HG03135 (cell line): ENCODE data around the gene DBX2.
"Not testable (repeated sequence)": the region's sequence is repeated elsewhere in the genome, so short reads cannot be mapped to it uniquely, and the experiment has no call there.

ENCODE experiments used
- ATAC-seq: cut with Tn5 transposase; IDR thresholded peaks from one replicate; pipeline ENCODE4 v1.9.1; 2021; ENCODE audit warnings: mild to moderate bottlenecking, moderate library complexity; ENCODE audit not compliant: unreplicated experiment

The DBX2 gene

DNA sequence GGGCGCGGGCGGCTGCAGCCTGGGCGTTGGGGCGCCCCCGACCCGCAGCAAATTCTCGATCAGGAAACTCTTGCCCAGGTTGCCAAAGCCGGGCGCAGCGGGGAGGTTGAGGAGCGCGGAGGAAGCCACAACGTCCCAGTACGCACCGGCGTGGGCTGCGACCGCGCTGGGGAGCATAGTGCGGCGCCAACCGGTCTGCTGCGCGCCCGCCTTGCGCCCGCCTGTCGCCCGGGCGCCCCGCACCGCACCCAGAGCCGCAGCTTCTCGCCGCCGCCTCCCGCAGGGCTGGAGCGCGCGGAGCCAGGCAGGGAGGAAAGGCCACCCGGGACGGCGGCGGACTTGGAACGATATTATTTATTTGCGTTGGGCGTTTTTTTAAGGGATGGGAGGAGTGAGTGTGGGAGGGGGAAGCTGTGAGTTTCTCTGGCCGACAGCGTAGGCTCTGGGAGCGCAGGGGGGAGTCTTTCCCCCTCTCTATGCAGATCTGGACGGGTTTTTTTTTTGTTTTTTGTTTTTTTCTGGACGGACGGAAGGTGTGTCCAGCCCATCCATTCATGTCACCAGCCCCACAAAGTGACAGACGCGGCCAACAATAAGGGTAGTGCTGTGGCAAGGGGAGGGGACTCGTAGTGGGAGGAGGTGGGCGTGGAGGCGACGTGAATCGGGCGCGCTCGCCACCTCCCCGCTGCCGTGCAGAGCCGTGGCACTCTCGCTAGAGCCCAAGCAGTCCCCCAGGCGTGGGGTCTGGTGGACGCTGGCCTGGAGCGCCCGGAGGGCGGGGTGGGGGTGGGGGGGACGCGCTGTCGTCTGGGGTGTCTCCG lies at the start of gene DBX2:
DBX2 (minus strand) TSS at position 349 of the 821 bp plus-strand sequence; CDS start at position 177, 172 bp downstream.
- no peak for ATAC-seq

DNA sequence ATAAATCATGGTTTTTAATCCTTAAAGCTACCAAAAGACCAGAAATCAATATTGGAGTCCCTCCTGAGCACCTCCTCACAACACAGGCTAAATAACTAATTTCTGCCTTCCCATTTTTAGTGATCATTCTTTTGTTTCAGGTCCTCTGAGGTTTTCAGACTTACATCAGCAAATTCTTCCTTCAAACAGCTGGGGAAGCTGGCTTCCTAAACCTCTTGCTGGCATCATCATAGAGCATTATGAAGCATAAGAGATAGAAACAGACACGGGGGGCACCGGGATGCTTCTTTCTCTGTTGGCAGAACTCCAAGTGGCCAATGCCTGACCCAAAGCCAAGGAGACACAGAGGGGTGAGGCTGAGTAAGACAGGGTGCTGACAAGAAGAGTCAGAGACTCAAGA lies 47.9 kb upstream of the DBX2 start:
- no peak for ATAC-seq

DNA sequence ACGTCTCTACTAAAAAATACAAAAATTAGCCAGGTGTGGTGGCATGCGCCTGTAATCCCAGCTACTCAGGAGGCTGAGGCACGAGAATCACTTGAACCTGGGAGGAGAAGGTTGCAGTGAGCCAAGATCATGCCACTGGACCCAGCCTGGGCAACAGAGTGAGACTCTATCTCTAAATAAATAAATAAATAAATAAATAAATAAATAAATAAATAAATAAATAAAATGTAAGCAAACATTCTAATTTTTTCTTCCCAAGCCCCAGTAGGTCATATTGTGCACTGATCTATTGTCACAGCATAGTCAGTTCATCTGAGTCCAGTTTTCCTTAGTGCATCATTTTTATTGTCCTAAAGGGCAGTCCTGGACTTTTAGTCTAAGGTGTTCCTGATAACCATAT lies 44.5 kb upstream of the DBX2 start:
- ATAC-seq, result not testable (repeated sequence)

DNA sequence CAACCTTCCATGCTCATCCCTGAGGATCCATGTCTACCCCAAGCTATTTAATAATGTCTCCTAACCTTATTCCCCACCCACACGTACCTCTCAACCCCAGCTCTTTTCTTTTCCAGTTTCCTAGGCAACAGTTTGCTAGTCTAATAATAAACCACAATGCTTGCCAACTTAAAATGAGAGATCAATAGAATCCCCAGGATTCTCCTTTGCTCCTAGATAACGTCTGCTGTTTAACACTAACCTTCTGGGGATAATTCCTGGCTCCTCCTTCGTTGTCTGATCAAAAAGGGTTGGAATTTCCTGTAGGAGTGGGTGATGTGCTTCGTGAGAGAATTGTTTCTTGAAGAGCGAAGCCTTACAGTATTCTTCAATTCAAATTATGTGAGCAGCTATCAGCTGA lies 42.2 kb upstream of the DBX2 start:
- ATAC-seq, result no peak

DNA sequence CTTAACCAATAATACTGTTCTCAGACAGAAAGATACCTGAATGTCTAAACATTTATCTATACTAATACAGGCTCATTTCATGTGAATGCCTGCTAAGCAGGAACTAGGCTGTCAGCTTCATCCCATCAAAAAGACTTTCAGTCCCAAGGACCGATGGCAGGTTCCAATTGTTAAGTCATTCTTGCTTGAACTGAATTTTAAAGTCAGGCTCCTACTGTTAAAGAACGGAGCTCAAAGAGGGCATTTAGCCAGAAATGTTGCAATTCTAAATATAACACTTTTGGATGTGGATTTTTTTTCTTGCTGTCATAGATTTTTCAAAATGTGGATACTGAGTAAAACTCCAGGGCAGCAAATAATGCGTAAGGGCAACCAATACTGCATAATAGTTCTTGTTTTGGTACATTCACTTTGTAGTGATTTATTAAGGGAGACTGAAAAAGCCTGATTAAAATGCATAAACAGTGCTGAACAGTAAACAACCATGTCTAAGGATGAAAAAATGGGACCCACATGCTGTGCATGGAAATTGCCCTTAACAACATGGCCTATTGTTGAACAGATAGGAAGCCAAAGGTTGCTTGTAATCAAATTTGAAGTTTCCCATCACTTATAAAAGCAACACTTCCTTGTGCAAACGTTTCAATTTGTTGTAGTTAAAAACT lies 38.6 kb upstream of the DBX2 start:
- ATAC-seq, result no peak

DNA sequence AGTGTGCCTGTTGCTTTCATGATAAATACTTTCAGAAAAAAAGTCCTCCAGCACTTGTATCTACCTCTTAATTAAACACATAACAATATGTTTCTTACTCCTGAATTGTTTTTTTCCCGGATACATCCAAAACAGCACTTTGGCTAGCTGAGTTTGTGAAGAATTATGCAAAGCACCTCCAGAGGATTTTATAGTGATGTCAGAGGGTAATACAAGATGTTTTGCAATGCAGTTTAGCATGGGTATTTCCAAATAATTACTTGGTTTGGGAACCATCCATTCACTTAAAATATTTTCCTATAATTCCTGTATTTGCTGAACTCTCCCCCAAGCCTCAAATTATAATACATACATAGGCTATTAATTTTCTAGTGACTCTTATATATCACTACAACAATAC lies 37.7 kb upstream of the DBX2 start:
- no peak for ATAC-seq

DNA sequence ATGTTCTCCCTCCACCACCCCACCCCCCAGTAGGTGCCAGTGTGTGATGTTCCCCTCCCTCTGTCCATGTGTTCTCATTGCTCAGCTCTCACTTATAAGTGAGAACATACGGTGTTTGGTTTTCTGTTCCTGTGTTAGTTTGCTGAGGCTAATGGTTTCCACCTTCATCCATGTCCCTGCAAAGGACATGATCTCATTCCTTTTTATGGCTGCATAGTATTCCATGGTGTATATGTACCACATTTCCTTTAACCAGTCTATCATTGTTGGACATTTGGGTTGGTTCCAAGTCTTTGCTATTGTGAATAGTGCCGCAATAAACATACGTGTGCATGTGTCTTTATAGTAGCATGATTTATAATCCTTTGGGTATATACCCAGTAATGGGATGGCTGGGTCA lies 33.3 kb upstream of the DBX2 start:
- ATAC-seq, result not testable (repeated sequence)

DNA sequence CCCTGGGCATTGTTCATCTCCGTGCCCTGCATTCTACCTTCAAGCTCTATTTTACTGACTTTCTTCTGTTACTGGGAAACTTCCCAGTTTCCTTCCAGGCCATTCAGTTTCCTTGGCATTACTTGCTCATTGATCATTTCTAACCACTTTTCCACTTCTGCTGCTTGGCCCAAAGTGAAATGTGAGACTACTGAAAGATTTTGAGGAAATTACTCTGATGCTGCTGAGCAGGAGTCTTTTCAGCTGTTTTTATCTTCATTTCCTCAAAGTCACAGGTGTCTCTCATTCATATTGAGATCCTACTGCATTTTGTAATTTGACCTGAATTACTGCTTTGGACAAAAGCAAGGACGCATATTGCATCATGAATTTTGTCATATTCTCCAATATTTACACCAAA lies 26.4 kb upstream of the DBX2 start:
- ATAC-seq, result no peak

DNA sequence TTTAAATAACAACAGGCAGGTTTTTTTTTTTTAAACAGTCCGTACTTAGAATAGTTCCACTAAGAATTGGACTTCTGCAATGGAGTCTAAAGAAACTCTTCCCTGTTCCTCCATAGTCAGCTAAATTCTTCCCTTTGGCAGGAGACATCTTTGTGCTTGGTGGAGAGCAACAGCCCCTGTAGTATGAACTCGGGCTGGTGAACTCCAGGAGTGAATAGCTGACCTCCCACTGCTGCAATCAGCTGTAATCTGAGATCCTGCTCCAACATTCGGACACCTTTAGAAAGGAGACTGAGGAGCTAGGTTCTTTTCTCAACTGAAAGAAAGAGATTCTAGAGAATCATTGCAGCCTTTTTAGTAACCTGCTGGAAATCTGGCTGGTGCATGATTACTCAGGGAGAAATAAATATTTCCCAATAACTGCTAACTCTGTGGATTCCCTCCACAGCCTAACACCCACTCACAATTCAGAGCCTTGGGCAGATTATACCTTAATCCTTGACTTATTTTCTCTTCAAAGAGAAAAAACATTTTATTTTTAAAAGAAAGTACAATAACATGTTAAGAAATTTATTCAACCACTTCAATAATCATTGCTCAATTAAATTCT lies 25.6 kb upstream of the DBX2 start:
- ATAC-seq, result no peak

DNA sequence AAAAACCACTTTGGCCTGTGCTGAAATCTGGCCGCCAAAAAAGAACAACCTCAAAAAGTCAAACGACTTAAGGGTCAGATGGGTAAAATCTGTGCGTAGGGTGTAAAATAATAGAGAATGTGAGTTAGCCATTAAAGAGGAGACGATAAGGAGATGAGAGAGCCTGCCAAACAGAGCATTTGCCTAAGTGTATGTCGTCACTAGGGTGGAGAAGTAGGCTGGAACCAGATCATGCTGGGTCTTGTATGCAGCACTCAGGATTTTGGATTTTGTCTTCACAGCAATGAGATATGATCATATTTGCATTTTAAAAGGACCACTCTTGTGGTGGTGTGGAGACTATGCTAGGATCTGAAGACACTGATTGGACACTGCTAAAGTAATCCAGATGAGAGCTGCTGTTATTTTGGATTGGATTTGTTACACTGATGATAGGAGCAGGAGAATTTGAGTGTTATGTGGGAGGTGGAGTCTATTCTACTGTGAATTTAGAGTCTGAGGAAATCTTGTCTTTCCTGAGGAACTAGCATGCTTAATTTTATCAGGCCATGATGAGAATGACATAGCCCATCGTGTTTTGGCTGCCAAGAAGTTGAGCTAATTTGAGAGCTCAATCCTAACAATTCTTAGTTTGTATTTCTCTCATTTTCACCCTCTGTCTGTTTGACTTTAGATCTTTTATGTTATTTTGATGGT lies 24.8 kb upstream of the DBX2 start:
- no peak for ATAC-seq

DNA sequence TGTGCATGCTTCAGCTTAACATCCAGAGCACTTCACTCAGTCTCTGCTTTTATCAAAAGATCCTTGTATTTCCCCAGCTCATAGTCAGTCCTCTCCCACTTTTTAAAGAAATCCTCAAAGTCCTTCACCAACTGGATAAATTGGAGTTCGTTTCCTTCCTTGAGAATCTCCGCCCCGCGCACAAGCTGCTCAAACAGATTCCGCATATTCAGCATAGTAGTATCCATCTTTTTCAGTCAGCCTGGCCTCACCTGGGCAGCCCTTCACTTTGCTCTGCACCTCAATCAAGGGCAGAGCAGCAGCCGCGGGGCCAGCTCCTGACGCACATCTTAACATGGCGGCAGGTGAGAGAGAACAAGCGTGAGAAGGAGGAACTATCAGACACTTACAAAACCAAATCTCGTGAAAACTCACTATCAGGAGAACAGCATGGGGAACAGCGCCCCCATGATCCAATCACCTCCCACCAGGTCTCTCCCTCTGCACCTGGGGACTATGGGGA lies 14.3 kb upstream of the DBX2 start:
- no peak for ATAC-seq

DNA sequence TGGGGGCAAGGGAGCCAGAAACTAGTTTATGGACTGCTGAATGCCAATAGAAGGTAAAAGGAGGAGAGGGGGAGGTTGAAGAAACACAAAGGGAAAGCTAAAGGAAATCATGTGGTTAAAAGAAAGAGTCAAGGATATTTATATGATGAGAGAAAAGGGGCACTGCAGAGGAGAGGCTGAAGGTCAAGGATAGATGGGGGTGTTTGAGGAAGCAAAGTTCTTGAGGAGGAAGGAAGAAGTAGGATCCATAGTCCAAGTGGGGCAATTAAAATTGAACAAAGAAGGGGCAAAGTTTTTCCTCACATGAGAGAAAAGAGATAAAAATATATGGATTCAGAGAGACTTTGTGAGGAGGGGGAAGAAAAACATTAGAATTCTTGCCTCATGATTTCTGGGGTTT lies 10.1 kb upstream of the DBX2 start:
- ATAC-seq, result no peak

DNA sequence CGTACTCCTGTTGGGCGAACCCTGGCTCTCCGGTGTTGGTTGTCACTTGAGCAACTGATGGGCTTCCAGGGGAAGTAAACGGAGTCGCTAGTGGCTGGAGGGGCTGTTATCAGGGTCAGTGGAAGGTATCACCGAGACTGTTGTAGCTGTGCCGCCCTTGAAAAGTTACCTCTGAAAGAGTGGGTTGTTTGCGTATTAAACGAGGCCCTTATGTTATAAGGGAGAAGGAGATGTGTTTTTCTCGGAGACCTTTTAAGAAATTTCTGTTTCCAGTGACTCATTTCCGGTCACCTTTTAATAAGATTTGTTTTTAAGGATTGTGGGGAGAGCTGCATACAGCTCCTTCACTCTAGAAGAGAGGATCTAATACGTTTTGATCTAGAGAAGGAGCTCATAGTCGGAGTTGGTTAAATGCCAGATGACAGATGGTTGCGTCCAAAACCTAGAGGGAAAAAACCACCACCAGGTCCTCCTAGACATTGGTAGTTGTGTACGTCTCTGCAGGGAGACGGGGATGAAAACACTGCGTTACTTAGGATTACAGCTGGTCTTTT lies 750 bp upstream of the DBX2 start:
- ATAC-seq, result no peak

DNA sequence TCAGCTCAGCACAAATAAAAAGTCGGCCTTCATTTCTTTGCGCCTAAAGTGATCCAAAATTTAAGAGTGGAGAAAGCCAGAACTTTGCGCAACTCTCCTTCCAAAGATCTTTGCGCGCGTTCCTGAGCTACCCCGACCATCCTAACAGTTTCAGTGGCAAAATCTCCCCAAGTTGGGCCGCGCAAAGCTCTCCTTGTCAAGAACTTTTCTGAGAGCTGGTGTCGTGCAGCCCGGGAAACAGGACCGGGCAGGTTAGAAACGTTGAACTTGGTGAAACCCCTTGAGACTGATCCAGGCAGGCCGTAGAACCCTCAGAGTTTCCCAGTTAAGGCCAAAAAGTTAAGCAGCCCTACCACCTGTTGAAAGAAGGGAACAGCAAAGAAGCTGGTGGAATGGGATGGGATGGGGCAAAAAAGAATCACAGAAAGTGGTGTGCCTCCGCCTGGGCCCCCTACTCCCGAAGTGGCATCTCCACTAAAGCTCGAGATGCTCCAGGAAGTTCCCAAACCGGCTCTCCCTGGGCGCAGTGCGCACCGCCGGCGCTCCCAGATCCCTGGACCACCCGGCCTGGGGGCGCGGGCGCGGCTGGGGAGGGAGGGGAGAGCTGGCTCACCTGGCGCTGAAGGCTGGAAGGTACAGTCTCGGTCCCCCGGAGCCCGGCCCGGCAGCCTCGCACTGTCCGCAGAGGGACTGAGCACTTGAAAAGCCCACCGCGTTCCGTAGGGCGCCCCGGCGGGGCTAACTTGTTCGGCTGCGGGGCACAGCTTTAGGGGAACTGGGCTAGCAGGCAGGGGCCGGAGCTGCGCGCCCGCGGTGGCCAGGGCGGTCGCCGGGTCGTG lies 768 bp downstream of the DBX2 start:
- ATAC-seq, result no peak

DNA sequence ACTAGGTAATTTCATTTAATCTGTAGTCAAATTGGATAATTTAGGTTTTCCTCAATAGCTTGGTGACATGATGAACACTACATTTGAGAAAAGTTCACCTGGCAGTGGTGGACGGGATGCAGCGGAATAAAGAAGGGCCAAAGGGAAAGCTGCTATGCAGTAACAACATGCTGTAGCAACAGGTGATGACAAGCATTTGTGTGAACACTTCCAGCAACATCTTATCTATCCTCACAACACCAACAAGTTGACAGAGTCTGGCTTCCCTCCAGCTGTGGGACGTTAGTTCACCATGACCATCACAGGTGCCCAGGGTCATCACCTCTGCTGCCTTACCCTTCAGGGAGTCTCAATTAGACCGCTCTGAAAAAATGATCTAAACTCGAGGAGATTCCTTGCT lies 8.3 kb downstream of the DBX2 start:
- ATAC-seq, result no peak

DNA sequence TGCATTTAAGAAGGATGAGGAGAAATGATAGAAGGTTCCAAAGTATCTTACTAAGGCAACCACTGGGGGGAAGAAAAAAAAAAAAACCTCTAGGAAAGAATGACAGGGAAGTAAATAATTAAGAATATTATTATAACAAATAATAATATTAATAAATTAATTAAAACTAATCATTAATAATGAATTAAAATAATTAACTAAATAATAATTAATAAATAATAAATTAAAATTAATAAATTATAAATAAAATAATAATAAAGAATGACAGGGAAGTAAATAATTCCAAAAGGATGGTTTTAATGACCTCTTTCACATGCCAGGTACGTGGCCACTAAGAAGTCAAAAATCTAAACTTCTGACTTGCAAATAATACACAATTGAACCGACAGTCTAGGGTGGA lies 9.9 kb downstream of the DBX2 start:
- ATAC-seq, result no peak

DNA sequence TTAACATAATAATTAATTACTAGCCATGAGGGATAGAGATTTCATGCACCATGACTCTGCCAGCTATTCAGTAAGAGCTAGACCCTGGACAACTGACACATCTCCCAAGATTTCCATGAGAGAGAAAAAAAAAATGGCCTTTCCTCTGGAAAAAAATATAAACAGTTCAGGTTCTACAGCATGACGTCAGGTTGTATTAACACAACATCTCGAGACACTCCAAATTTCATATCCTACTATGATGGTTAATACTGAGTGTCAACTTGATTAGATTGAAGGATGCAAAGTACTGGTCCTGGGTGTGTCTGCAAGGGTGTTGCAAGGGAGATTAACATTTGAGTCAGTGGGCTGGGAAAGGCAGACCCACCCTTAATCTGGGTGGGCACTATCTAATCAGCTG lies 11.1 kb downstream of the DBX2 start:
- no peak for ATAC-seq

DNA sequence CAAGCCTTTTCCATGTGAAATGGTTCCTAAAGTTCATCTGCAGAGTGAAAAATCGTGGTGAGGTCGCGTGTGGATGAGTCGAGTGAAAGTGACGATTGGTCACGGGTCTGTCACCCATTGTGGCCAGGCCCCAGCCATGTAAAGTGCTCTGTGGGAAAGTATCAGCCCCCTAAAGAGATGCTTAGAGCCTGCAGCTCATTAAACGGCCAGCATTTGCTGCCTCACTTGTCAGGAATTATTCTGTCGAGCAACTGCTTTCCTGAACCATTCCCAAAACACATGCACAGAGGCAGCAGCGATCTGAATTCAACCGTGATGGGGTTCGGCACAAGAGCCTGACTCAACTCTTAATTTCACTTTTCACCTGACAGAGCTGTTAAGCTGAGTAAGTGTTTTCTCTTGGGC lies 16.0 kb downstream of the DBX2 start:
- no peak for ATAC-seq

DNA sequence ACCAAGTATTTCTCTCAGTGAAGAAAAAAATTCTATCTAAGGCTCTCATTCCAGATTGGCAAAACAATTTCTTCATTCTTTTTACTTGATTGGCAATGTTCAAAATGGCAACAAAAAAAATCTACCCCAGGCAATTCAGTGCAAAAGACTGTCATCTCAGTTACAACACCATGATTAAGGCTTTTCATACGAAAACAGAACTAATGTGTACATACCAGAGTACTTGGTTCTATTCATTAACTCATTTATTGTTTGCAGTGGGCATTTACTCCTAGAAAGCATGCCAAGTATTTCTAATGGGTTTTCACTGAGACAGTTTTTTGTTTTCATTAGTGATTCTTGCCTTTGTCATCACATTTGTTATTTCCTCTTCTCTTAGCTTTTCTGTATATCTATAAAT lies 33.0 kb downstream of the DBX2 start:
- no peak for ATAC-seq

DNA sequence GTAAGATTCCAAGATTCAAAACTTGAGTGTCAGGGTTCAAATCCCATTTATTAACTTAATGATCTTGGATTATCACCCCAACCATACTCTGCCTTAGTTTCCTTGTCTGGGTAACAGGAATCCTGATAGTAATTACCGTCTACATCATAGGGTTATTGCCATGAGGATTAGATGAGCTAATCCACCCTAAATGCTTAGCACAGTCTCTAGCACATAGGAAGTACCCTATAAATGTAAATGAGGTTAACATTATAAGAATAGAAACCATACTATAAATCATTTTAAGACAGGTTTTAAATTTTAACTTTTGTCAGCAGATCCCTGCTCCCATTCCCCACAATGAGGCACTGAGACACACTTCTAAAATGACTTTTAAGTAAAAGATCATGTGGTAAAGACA lies 36.5 kb downstream of the DBX2 start:
- ATAC-seq, result no peak
